Astrocyte (in vitro differentiated cells and primary cell): ENCODE measurements around the gene PATL2. TPM values are rescaled to one million over a fixed set of nuclear protein-coding genes. Genes with fewer than 3 reads are reported as not detected.

Experiments used
- DNase-seq: peaks from one replicate; pipeline ENCODE4 v3.0.0-alpha.2; 2010; ENCODE audit warnings: low read depth
- FAIRE-seq: peaks from 2 replicates; lab custom pipeline; 2011; peaks lifted over from hg19 to GRCh38; lab: Jason Lieb, UNC
- H2AFZ ChIP-seq: 2 replicates; pipeline ENCODE4 v1.6.0; 2012; ENCODE audit warnings: low read depth, low read length, inconsistent platforms
- H3K27ac ChIP-seq: 2 replicates; pipeline ENCODE4 v1.5.1; 2011; ENCODE audit warnings: low read depth, low read length, inconsistent platforms
- H3K27me3 ChIP-seq: 2 replicates; pipeline ENCODE4 v1.6.0; 2011; ENCODE audit warnings: low read length, inconsistent platforms; ENCODE audit not compliant: insufficient read depth
- H3K36me3 ChIP-seq: 2 replicates; pipeline ENCODE4 v1.5.1; 2011; ENCODE audit warnings: low read length, inconsistent platforms; ENCODE audit not compliant: insufficient read depth
- H3K4me1 ChIP-seq: 2 replicates; pipeline ENCODE4 v1.5.1; 2011; ENCODE audit warnings: low read length, inconsistent platforms; ENCODE audit not compliant: insufficient read depth
- H3K4me2 ChIP-seq: 2 replicates; pipeline ENCODE4 v1.6.0; 2012; ENCODE audit warnings: low read length, inconsistent platforms
- H3K4me3 ChIP-seq: 2 replicates; pipeline ENCODE4 v1.5.1; 2011; ENCODE audit warnings: low read depth, mild to moderate bottlenecking, low read length, inconsistent platforms; ENCODE audit not compliant: insufficient read depth
- H3K79me2 ChIP-seq: 2 replicates; pipeline ENCODE4 v1.6.0; 2012; ENCODE audit warnings: mild to moderate bottlenecking, low read length, inconsistent platforms; ENCODE audit not compliant: insufficient read depth
- H3K9ac ChIP-seq: 2 replicates; pipeline ENCODE4 v1.6.0; 2012; ENCODE audit warnings: mild to moderate bottlenecking, low read length, inconsistent platforms
- H3K9me3 ChIP-seq: 2 replicates; pipeline ENCODE4 v1.5.1; 2012; ENCODE audit warnings: low read depth, mild to moderate bottlenecking, low read length, inconsistent platforms; ENCODE audit not compliant: insufficient read depth
- H4K20me1 ChIP-seq: 2 replicates; pipeline ENCODE4 v1.6.0; 2012; ENCODE audit warnings: low read length, inconsistent platforms; ENCODE audit not compliant: insufficient read depth
- H3K27ac Mint-ChIP-seq: one replicate; pipeline ENCODE4 v1.8.0; 2021; ENCODE audit warnings: mild to moderate bottlenecking, mixed read lengths; ENCODE audit not compliant: unreplicated experiment
- H3K27me3 Mint-ChIP-seq: one replicate; pipeline ENCODE4 v1.8.0; 2021; ENCODE audit warnings: low read depth, mixed read lengths; ENCODE audit not compliant: unreplicated experiment
- H3K36me3 Mint-ChIP-seq: one replicate; pipeline ENCODE4 v1.8.0; 2021; ENCODE audit warnings: low read depth, mixed read lengths; ENCODE audit not compliant: unreplicated experiment
- H3K4me1 Mint-ChIP-seq: one replicate; pipeline ENCODE4 v1.8.0; 2021; ENCODE audit warnings: low read depth, mixed read lengths; ENCODE audit not compliant: unreplicated experiment
- H3K4me3 Mint-ChIP-seq: one replicate; pipeline ENCODE4 v1.8.0; 2021; ENCODE audit warnings: mild to moderate bottlenecking, moderate library complexity, mixed read lengths; ENCODE audit not compliant: unreplicated experiment
- H3K9me3 Mint-ChIP-seq: one replicate; pipeline ENCODE4 v1.8.0; 2021; ENCODE audit warnings: mild to moderate bottlenecking, mixed read lengths; ENCODE audit not compliant: unreplicated experiment
- EZH2 ChIP-seq: IDR thresholded peaks from 2 replicates; pipeline ENCODE4 v1.6.1; 2012; ENCODE audit warnings: mild to moderate bottlenecking, low read length, inconsistent platforms; ENCODE audit not compliant: insufficient read depth
- total RNA-seq: library from RNA; stranded (reverse); gene quantifications from 2 replicates; pipeline ENCODE4 v1.2.1, GENCODE V29; 2021
- TF ChIP-seq, protein P1 (sequence below): IDR thresholded peaks from 2 replicates; pipeline ENCODE4 v1.5.1; 2011; ENCODE audit warnings: low read depth, mild to moderate bottlenecking, inconsistent platforms, low read length, moderate library complexity; ENCODE audit not compliant: insufficient read depth

Gene PATL2
- total RNA-seq, 1 donor from 2014 or later = 1.2 TPM

DNA sequence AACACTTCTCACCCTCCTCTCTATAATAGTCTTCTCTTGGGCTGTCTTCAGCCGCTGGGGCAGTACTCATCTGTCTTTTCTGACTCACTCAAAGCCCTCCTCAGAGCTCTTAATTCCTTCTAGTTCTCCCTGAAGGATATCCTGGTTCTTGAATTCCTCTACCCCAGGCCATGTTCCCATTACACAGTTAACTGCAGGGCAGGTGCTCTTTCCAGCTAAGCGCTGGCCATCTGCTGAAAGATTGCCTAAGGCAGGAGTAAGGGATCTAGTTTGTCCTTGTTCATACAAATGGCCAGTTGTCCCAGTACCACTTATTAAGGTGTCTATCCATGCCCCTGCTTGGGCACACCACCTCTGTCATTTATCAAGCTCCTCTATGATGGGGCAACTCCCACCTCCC, 37.5 kb downstream of the PATL2 start:
- TF ChIP-seq EZH2 = no peak
- TF ChIP-seq, protein P1, sequence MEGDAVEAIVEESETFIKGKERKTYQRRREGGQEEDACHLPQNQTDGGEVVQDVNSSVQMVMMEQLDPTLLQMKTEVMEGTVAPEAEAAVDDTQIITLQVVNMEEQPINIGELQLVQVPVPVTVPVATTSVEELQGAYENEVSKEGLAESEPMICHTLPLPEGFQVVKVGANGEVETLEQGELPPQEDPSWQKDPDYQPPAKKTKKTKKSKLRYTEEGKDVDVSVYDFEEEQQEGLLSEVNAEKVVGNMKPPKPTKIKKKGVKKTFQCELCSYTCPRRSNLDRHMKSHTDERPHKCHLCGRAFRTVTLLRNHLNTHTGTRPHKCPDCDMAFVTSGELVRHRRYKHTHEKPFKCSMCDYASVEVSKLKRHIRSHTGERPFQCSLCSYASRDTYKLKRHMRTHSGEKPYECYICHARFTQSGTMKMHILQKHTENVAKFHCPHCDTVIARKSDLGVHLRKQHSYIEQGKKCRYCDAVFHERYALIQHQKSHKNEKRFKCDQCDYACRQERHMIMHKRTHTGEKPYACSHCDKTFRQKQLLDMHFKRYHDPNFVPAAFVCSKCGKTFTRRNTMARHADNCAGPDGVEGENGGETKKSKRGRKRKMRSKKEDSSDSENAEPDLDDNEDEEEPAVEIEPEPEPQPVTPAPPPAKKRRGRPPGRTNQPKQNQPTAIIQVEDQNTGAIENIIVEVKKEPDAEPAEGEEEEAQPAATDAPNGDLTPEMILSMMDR = no peak
- Histone ChIP-seq H3K27ac (no peak overlapping the region), H4K20me1 (no peaks in the 10 kb centered on the region), H3K9me3 (no peaks in the 10 kb centered on the region), H3K4me2 (no peak overlapping the region), H3K36me3 (no peaks in the 10 kb centered on the region), H3K4me3 (no peak overlapping the region), H3K79me2 (no peaks in the 10 kb centered on the region), H2AFZ (no peak overlapping the region), H3K27me3 (peaks cover 18% of the 10 kb centered on the region), H3K9ac (no peak overlapping the region), H3K4me1 (no peaks in the 10 kb centered on the region)
- no peak for DNase-seq
- no peak for FAIRE-seq
- Mint-ChIP-seq H3K4me3 (no peak overlapping the region), H3K36me3 (peaks cover 3% of the 10 kb centered on the region), H3K9me3 (peaks cover 3% of the 10 kb centered on the region), H3K4me1 (no peaks in the 10 kb centered on the region), H3K27me3 (peaks cover 25% of the 10 kb centered on the region), H3K27ac (no peak overlapping the region)

DNA sequence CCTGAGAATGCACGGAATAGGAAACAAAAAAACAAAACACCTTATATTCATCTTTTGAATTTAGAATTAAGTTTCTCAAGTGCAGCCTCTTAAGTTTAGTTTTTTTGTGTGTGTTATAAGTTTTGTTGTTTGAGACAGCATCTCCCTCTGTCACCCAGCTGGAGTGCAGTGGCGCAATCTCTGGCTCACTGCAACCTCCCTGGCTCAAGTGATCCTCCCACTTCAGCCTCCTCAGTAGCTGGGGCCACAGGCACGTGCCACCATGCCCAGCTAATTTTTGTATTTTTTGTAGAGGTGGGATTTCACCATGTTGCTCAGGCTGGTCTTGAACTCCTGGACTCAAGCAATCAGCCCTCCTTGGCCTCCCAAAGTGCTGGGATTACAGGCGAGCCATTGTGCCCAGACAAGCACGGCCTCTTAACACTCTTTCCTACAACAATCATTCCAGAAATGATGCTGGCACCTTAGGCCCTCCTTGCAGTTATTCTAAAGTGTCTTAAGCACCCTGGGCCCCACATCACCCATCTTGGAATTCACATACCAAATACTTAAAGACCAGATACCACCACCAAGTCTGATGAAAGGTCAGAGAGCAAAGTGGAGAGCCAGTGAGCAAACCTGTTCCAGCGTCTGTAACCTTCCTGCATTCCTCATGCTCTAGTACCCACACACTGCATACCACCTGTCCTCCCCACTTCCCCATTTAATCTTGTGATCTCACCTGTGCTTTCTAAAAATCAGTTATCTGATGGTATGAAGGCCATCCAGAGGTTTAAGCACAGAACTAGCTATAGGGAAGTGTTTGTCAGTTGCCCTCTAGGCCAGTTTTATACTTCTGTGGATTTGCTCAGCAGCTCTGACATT, 40.8 kb downstream of the PATL2 start:
- no peak for DNase-seq
- no peak for FAIRE-seq
- Mint-ChIP-seq H3K27ac (no peak overlapping the region), H3K27me3 (peaks cover 28% of the 10 kb centered on the region), H3K9me3 (peaks cover 3% of the 10 kb centered on the region), H3K4me1 (no peaks in the 10 kb centered on the region), H3K36me3 (peaks cover 3% of the 10 kb centered on the region), H3K4me3 (no peak overlapping the region)
- no peaks in the 10 kb centered on the region for H3K79me2 ChIP-seq
- no peaks in the 10 kb centered on the region for H4K20me1 ChIP-seq
- no peak overlapping the region for H2AFZ ChIP-seq
- no peaks in the 10 kb centered on the region for H3K9me3 ChIP-seq
- no peaks in the 10 kb centered on the region for H3K36me3 ChIP-seq
- no peak overlapping the region for H3K4me3 ChIP-seq
- H3K27ac ChIP-seq = no peak overlapping the region
- TF ChIP-seq EZH2 = no peak
- TF ChIP-seq, protein P1 = no peak
- no peak overlapping the region for H3K4me2 ChIP-seq
- no peak overlapping the region for H3K9ac ChIP-seq
- no peaks in the 10 kb centered on the region for H3K4me1 ChIP-seq
- peaks cover 3% of the 10 kb centered on the region for H3K27me3 ChIP-seq

DNA sequence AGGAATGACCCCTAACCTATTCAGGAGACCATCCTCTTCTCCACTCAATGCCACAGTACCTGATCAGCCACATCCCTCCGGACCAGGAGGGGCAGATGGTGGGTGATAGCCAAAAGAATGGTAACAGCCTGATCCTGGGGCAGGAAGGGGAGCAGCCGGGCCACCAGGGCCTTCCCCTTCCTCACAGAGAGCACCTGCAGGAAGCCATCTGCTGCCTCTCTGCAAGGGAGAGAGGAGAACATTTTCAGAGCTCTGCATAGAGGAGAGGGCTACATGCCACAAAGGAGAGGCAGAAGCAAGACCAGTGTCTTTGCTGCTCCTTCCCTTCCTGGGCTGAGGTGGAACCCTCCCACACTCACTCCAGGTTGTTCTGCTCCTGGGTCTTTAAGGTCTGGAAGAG, 42.2 kb downstream of the PATL2 start:
- FAIRE-seq (no peak), DNase-seq (no peak)
- H3K9me3 ChIP-seq = no peaks in the 10 kb centered on the region
- H4K20me1 ChIP-seq = no peaks in the 10 kb centered on the region
- no peak overlapping the region for H3K27ac ChIP-seq
- H3K4me1 ChIP-seq = no peaks in the 10 kb centered on the region
- no peaks in the 10 kb centered on the region for H3K27me3 ChIP-seq
- H3K4me1 Mint-ChIP-seq = no peaks in the 10 kb centered on the region
- no peak overlapping the region for H2AFZ ChIP-seq
- peaks cover 3% of the 10 kb centered on the region for H3K9me3 Mint-ChIP-seq
- no peak overlapping the region for H3K9ac ChIP-seq
- H3K36me3 Mint-ChIP-seq = peaks cover 3% of the 10 kb centered on the region
- H3K79me2 ChIP-seq = no peaks in the 10 kb centered on the region
- no peak overlapping the region for H3K27ac Mint-ChIP-seq
- H3K4me2 ChIP-seq = no peak overlapping the region
- TF ChIP-seq, protein P1 = no peak
- TF ChIP-seq EZH2 = no peak
- no peak overlapping the region for H3K4me3 Mint-ChIP-seq
- peaks cover 25% of the 10 kb centered on the region for H3K27me3 Mint-ChIP-seq
- H3K36me3 ChIP-seq = no peaks in the 10 kb centered on the region
- H3K4me3 ChIP-seq = no peak overlapping the region
